GM19023 (cell line): Measurements from ENCODE around the gene MBNL2.

Source experiments
- ATAC-seq: cut with Tn5 transposase; IDR thresholded peaks from one replicate; pipeline ENCODE4 v1.9.1; 2021; ENCODE audit warnings: mild to moderate bottlenecking, moderate library complexity; ENCODE audit not compliant: unreplicated experiment

MBNL2 gene

DNA sequence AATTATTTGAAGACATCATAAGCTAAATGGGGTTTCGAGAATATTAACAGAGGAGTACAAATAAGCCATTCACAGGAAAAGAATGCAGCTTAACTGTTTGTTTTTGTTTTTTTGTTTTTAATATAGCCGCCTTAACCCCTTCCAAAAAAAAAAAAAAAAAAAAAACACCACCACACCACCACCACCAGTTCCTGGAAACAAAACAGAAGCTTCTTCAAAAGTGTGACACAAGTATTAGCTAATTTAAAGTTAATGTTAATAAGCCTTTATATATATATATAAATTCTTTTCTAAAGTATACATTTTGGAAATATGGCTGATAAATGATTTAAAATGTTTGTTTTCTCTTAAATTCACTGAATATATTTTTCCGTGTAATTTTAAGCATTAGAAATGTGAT is 213.2 kb downstream of the MBNL2 start:
- no peak for ATAC-seq

DNA sequence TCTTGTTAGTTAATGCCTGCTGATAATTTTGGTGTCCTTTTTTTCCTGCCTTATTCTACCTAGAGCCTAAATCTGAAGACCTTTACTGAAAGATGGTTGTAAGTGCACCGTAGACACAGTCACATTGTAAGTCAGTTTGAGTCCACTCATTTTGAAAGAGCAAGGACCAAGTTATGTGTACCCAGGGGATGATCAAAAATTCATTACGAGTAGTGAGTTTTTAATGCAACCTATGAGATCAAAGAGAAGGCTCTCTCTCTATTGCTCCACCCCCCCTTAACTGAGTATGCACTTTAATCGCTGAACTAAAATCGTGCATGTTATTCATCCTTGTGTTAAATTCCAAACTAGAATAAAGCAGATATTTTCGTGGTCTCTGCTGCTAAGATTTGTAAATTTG is 213.7 kb downstream of the MBNL2 start:
- no peak for ATAC-seq

DNA sequence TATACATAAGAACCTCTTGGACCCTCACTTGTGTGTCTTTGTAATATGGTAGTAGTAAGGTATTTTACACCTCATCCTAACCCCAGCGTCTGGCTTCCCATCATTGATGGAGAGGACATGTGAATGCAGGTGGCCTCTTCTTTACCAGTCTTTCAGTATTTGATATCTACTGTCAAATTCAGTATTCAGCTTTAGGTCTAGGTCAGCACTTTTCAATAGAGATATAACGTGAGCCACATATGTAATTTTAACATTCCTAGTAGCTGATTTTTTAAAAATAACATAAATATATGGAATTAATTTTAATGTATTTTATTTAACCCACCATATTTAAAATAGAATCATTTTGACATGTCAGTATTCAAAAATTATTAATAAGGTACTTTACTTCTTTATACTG is 214.7 kb downstream of the MBNL2 start:
- no peak for ATAC-seq

DNA sequence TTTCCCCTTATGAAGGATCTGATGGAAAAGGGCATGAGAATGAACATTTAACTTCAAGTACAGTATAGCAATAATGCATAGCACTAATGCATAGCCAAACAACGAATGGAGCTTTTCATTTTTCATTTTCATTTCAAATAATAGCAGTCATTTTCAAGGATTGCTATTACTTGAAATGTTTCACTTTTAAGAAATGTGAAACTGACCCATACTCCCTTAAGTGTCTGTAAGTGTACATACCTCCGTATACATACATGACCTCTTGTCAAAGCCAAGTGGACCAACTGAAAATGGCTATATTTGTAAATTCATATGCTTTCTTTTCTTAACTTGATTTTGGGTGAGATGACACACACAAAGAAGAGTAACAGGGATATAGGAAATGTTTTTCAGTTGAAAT is 215.6 kb downstream of the MBNL2 start:
- ATAC-seq: no peak

DNA sequence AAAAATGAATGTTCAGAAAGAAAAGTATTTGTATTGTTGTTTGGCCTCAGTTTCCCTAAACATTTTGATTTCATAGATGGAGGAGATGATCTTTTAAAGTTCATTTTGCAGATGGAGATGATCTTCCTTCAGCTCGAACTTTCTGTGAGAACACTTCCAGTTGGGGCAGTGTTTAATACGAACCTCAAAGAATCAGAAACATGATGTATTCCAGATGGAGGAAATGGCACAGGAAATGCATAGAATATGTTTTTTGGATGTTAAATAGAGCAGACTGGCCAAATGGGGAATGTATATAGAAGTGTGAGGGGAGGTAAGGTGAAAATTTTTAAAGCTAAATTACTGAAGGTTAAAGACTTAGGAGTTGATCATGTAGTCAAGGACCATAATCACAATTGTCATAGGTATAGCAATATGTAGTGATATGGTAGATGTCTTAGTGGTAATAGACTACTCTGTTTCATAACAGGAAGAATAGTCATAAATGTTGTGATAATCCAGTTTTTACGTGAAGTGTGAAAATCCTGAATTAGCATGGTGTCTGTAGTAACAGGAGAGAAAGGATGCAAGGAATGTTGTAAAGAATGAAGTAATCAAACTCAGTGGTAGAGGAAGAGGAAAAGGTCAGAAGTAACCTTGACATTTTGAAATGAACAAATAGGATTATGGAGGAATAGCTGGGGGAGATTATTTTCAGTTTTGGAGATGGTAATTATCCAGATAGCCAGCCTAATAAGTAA is 216.9 kb downstream of the MBNL2 start:
- ATAC-seq: no peak

DNA sequence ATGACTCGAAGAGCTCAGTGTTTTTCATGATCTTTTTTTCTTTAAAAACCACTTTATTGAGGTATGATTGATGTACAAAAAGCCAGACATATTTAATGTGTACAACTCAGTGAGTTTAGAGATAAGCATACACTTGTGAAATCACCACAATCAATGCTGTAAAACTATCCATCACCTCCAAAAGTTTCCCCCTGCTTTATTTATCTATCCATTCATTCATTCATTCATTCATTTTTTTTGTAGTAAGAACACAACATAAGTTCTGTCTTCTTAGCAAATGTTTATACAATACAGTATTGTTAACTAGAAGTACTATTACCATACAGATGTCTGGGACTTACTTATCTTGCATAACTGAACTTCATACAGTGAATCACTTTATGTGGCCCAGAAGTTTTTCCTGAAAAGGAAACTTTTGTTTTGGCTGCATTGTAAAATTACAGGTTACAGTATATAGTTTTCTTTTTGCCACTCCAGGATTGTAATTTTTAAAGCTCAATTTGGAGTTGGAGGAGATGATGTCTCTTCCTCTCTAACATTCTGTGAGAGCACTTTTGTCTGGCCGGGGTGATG is 218.6 kb downstream of the MBNL2 start:
- no peak for ATAC-seq

DNA sequence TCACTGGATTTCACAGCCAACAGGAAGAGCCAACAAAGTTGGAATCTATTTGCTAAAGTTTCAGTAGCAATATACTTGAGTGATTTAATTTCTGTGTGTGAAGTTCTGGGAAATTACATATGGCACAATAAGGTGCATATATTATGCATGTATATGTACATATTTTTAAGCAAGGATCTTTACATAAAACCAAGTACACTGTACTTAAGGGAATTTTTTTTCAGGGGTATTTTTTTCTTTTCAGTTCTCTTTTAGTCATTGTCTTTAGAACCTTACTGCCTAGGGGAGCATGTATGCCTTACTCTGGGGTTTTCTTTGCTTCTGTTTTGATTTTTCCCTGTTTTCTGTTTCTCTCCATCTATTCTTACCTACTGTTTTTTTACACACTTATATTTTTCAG is 219.2 kb downstream of the MBNL2 start:
- no peak for ATAC-seq
